ENCODE results near the gene SERPINA6. TPM values are rescaled to one million over a fixed set of nuclear protein-coding genes. Genes with fewer than 3 reads are reported as not detected.

The SERPINA6 gene
- total RNA-seq, 1 experiment from 2014 or later: not detected

GRCh38 chr14:94288610-94289465 lies 34.3 kb downstream of the SERPINA6 start:
- TF ChIP-seq CTCF (IDR thresholded peaks at IDR 0.05) (no peak), POLR2AphosphoS5 (IDR thresholded peaks at IDR 0.05; ENCODE audit: low read depth, low read length) (no peak), TCF7L2 (IDR thresholded peaks at IDR 0.05; ENCODE audit: low read depth, low read length) (no peak), SIN3A (IDR thresholded peaks at IDR 0.05; ENCODE audit: borderline replicate concordance, insufficient read depth, low read depth, low read length) (no peak), REST (IDR thresholded peaks at IDR 0.05; ENCODE audit: insufficient read depth in 1 of 2, low read depth in 2 of 2, low read length in 1 of 2) (no peak)
- in situ Hi-C loops (cut with HindIII; ENCODE audit: low pct_unique_long_range_greater_than_20kb, low sequenced_read_pairs): no loop called here
- no peaks in the 10 kb centered on the region for H3K4me1 ChIP-seq (ENCODE audit: control insufficient read depth, insufficient read depth, low read length)
- H3K27me3 ChIP-seq (ENCODE audit: control insufficient read depth, insufficient read depth, low read length): no peaks in the 10 kb centered on the region
- H3K4me3 ChIP-seq (ENCODE audit: low read depth in 2 of 2, low read length in 2 of 2): no peak overlapping the region
- no peaks in the 10 kb centered on the region for H3K36me3 ChIP-seq (ENCODE audit: control insufficient read depth, insufficient read depth, low read length)
- ChIA-PET CTCF (no interaction called here), POLR2A (interaction anchor here (0.7 kb wide), 1 partner anchor 109 kb away, joined by 3 read pairs; no protein-coding TSS in a partner anchor)
- no peak overlapping the region for H3K27ac ChIP-seq (ENCODE audit: low read length)
- no peaks in the 10 kb centered on the region for H3K9me3 ChIP-seq (ENCODE audit: control insufficient read depth, insufficient read depth, low read depth, low read length)
- BruUV-seq (replicated peaks): no TSS peak
- no peak for ATAC-seq
- no peak for DNase-seq (ENCODE audit: low read depth, low spot score)
- intact Hi-C loops (cut with micrococcal nuclease; ENCODE audit: unreplicated experiment): no loop called here

DNA sequence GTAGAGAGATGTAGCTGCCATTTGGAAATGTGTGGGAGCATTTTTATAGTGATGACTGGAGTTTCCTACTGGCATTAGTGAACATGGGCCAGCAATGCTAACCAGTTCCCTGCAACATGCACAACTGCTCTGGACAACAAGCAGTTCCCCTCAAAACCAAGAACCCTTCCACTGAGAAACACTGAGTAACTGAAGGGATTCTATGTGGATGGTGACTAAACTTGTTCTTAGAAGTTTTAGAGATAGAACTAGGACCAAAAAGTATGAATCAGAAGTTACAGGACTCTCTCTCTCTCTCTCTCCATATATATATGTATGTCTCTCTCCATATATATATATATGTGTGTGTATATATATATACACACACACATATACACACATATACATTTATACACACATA lies 38.0 kb downstream of the SERPINA6 start:
- ChIA-PET CTCF (no interaction called here), POLR2A (no interaction called here)
- no peaks in the 10 kb centered on the region for H3K4me1 ChIP-seq (ENCODE audit: control insufficient read depth, insufficient read depth, low read length)
- H3K9me3 ChIP-seq (ENCODE audit: control insufficient read depth, insufficient read depth, low read depth, low read length): no peaks in the 10 kb centered on the region
- intact Hi-C loops (cut with micrococcal nuclease; ENCODE audit: unreplicated experiment): no loop called here
- H3K36me3 ChIP-seq (ENCODE audit: control insufficient read depth, insufficient read depth, low read length): no peaks in the 10 kb centered on the region
- H3K27me3 ChIP-seq (ENCODE audit: control insufficient read depth, insufficient read depth, low read length): no peaks in the 10 kb centered on the region
- H3K4me3 ChIP-seq (ENCODE audit: low read depth in 2 of 2, low read length in 2 of 2): no peak overlapping the region
- BruUV-seq (replicated peaks): no TSS peak
- in situ Hi-C loops (cut with HindIII; ENCODE audit: low pct_unique_long_range_greater_than_20kb, low sequenced_read_pairs): no loop called here
- no peak overlapping the region for H3K27ac ChIP-seq (ENCODE audit: low read length)
- TF ChIP-seq POLR2AphosphoS5 (IDR thresholded peaks at IDR 0.05; ENCODE audit: low read depth, low read length) (no peak), CTCF (IDR thresholded peaks at IDR 0.05) (no peak), REST (IDR thresholded peaks at IDR 0.05; ENCODE audit: insufficient read depth in 1 of 2, low read depth in 2 of 2, low read length in 1 of 2) (no peak), SIN3A (IDR thresholded peaks at IDR 0.05; ENCODE audit: borderline replicate concordance, insufficient read depth, low read depth, low read length) (no peak), TCF7L2 (IDR thresholded peaks at IDR 0.05; ENCODE audit: low read depth, low read length) (no peak)
- ATAC-seq: no peak
- no peak for DNase-seq (ENCODE audit: low read depth, low spot score)
